Tibial artery (tissue), 4 donors: ENCODE measurements around the gene ZDHHC11.

ENCODE experiments used
- DNase-seq, 2 donors: peaks; one replicate each; pipeline ENCODE4 v3.0.0-alpha.2; 2019
- H3K27ac ChIP-seq, 2 donors: fragments of 200-600 bp; sonication (generic) in 1 of 2; 1 replicate in 1 of 2; 2 replicates in 1 of 2; pipeline ENCODE4 v1.5.1; 2018 to 2019; ENCODE audit warnings: mild to moderate bottlenecking in 1 of 2
- H3K27me3 ChIP-seq, 2 donors: fragments of 200-600 bp; sonication (generic) in 1 of 2; one replicate each; pipeline versions ENCODE4 v1.5.1 to v1.6.0; 2016 to 2019
- H3K36me3 ChIP-seq, 3 donors: fragments of 200-600 bp; sonication (generic) in 2 of 3; one replicate each; pipeline ENCODE4 v1.5.1; 2016 to 2019; ENCODE audit warnings: mild to moderate bottlenecking in 2 of 3
- H3K4me1 ChIP-seq, 4 donors: fragments of 200-600 bp; sonication (generic) in 2 of 4; 1 replicate in 3 of 4; 2 replicates in 1 of 4; pipeline ENCODE4 v1.5.1; 2016 to 2019
- H3K4me3 ChIP-seq, 2 donors: fragments of 200-600 bp; sonication (generic) in 1 of 2; 1 replicate in 1 of 2; 2 replicates in 1 of 2; pipeline ENCODE4 v1.5.1; 2018 to 2019; ENCODE audit warnings: mild to moderate bottlenecking in 2 of 2
- H3K9me3 ChIP-seq, 3 donors: fragments of 200-600 bp; sonication (generic) in 1 of 3; one replicate each; pipeline ENCODE4 v1.5.1; 2016 to 2019
- intact Hi-C: fragments of 100-400 bp; cut with DNase I; formaldehyde crosslinking; loops from one replicate; pipeline ENCODE4 v1.15.0; 2023; ENCODE audit warnings: low total_unique reads
- TF ChIP-seq, protein P1 (sequence below), 2 experiments: fragments of 200-600 bp in 1 of 2; fragments of 450-650 bp in 1 of 2; IDR thresholded peaks; one replicate each; pipeline ENCODE4 v1.5.1; 2017 to 2019; ENCODE audit warnings: antibody characterized with exemption in 2 of 2, mild to moderate bottlenecking in 1 of 2, moderate library complexity in 1 of 2

ZDHHC11 gene

DNA sequence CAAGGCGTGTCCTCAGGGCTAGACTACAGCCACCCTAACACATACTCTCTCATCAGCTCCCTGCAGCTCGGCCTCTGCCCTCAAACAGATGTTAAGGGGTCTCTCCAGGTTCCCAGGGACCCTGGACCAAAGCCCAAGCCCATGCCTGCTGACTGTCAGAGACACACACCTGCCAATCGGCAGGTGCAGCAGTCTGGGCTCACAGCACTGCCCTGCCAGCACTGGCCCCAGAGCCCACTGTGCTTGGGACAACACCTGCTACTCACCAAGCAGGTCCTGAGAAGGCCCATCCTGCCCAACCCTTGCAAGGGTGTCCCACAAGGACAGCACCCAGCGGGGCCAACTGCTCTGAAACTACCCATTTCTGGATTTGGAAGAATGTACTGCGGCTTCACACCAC is 20.2 kb upstream of the ZDHHC11 start:
- peaks cover 86 to 100% (median 91%) of the 10 kb centered on the region in 3 donors for H3K36me3 ChIP-seq
- intact Hi-C loops, result no loop called here
- H3K4me1 ChIP-seq, result no peaks in the 10 kb centered on the region
- no peaks in the 10 kb centered on the region for H3K27me3 ChIP-seq
- H3K9me3 ChIP-seq, result no peaks in the 10 kb centered on the region
- DNase-seq, result no peak
- TF ChIP-seq, protein P1, sequence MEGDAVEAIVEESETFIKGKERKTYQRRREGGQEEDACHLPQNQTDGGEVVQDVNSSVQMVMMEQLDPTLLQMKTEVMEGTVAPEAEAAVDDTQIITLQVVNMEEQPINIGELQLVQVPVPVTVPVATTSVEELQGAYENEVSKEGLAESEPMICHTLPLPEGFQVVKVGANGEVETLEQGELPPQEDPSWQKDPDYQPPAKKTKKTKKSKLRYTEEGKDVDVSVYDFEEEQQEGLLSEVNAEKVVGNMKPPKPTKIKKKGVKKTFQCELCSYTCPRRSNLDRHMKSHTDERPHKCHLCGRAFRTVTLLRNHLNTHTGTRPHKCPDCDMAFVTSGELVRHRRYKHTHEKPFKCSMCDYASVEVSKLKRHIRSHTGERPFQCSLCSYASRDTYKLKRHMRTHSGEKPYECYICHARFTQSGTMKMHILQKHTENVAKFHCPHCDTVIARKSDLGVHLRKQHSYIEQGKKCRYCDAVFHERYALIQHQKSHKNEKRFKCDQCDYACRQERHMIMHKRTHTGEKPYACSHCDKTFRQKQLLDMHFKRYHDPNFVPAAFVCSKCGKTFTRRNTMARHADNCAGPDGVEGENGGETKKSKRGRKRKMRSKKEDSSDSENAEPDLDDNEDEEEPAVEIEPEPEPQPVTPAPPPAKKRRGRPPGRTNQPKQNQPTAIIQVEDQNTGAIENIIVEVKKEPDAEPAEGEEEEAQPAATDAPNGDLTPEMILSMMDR (IDR thresholded peaks at IDR 0.05), result no peak
- no peak overlapping the region for H3K27ac ChIP-seq
- H3K4me3 ChIP-seq, result no peak overlapping the region

DNA sequence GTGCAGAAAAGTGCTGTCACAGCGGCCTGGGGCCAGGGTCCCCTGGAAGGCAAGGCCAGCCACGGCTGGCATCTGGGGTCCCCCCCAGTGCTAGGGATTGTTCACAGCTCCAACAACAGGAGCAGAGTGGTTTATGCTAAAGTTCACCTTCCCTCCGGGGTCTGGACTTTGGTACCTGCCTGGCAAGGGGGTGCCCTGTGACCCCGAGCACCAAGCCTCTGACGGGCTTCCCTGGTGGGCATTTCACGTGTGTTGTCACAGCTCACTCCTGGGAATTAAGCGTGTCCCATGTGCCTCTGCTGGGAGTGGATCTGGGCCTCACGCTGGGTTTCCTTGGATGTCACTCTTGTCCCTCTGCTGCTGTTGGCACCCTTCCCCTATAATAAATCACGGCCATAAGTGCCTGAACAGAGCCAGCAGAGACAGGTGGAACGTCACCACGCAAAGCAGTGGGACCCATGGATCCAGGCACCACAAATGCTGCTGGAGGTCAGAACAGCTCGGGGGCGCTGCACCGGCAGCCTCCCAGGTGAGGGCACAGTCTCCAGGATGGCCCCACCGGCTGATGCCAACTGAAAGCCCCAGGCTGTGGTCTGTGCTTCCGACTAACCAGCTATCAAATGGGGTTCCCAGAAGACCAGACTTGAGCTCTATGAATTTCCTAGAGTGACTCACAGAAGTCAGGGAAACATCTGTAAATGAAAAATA is 17.8 kb upstream of the ZDHHC11 start:
- H3K36me3 ChIP-seq, result peaks cover 81 to 100% (median 92%) of the 10 kb centered on the region in 3 donors
- H3K4me3 ChIP-seq, result no peak overlapping the region
- H3K4me1 ChIP-seq, result no peaks in the 10 kb centered on the region
- TF ChIP-seq, protein P1 (IDR thresholded peaks at IDR 0.05), result no peak
- intact Hi-C loops, result no loop called here
- no peaks in the 10 kb centered on the region for H3K27me3 ChIP-seq
- H3K27ac ChIP-seq, result no peak overlapping the region
- DNase-seq, result no peak
- no peaks in the 10 kb centered on the region for H3K9me3 ChIP-seq

DNA sequence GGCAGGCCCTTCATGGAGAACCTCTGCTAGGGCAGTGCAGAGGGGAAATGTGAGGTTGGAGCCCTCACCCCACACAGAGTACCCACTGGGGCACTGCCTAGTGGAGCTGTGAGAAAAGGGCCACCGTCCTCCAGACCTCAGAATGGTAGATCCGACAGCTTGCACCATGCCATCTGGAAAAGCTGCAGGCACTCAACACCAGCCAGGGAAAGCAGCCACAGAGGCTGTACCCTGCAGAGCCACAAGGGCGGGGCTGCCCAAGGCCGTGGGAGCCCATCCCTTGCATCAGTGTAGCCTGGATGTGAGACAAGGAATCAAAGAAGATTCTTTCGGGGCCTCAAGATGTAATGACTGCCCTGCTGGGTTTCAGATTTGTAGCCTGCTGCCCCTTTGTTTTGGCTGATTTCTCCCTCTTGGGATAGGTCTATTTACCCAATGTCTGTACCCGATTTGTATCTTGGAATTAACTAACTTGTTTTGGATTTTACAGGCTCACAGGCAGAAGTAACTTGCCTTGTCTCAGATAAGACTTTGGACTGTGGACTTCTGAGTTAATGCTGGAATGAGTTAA is 16.6 kb upstream of the ZDHHC11 start:
- H3K4me3 ChIP-seq, result no peak overlapping the region
- H3K9me3 ChIP-seq, result no peaks in the 10 kb centered on the region
- TF ChIP-seq, protein P1 (IDR thresholded peaks at IDR 0.05), result no peak
- DNase-seq, result no peak
- no peaks in the 10 kb centered on the region for H3K4me1 ChIP-seq
- no peaks in the 10 kb centered on the region for H3K27me3 ChIP-seq
- no peak overlapping the region for H3K27ac ChIP-seq
- peaks cover 80 to 100% (median 98%) of the 10 kb centered on the region in 3 donors for H3K36me3 ChIP-seq
- intact Hi-C loops, result no loop called here

DNA sequence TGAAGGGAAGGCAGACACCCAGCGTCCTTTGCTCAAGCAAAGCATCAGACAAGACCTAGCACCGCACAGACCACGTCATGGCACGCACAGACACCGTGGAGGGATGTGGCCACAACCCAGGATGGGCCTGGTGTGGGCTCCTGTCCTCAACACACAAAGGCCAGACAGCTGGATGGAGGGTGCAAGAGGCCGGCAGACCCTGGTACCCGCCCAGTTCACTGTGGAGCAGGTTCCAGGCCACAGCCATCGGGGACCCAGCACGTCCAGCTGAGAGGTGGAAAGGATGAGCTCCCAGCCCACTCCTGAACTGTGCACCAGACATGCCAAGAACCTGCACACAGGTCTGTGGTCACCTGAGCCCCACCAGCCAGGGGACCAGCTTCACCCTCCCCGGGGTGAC is 15.0 kb upstream of the ZDHHC11 start:
- no peaks in the 10 kb centered on the region for H3K9me3 ChIP-seq
- H3K27me3 ChIP-seq, result no peaks in the 10 kb centered on the region
- no peak overlapping the region for H3K4me3 ChIP-seq
- intact Hi-C loops, result no loop called here
- no peak for DNase-seq
- no peaks in the 10 kb centered on the region for H3K4me1 ChIP-seq
- no peak overlapping the region for H3K27ac ChIP-seq
- H3K36me3 ChIP-seq, result peaks cover 64 to 93% (median 85%) of the 10 kb centered on the region in 3 donors
- TF ChIP-seq, protein P1 (IDR thresholded peaks at IDR 0.05), result no peak

DNA sequence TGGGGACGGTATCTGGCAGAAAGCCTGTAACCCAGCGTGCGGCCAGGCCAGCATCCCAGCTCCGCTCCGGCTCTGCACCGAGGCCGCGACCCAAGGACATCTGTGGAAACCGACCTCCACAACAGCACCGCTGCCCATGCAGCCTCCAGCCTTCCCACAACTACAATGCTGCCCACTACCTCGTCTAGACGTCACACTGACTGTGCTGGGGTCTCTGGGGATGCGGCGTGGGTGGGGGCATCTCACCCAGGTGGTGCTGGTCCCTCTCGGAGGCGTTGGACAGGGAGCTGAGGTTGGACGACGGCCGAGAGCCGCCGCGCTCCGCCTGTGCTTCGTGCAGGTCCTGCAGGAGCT is 14.4 kb upstream of the ZDHHC11 start:
- no peak for DNase-seq
- no peaks in the 10 kb centered on the region for H3K9me3 ChIP-seq
- TF ChIP-seq, protein P1 (IDR thresholded peaks at IDR 0.05), result no peak
- H3K4me3 ChIP-seq, result no peak overlapping the region
- no peaks in the 10 kb centered on the region for H3K4me1 ChIP-seq
- H3K27ac ChIP-seq, result no peak overlapping the region
- H3K36me3 ChIP-seq, result peaks cover 58 to 92% (median 79%) of the 10 kb centered on the region in 3 donors
- intact Hi-C loops, result no loop called here
- no peaks in the 10 kb centered on the region for H3K27me3 ChIP-seq
